MM.1S (cell line): ENCODE measurements around the gene CCM2L.

Experiments used
- EZH2 ChIP-seq: fragments of 300-600 bp; sonication (generic); optimal IDR thresholded peaks from 2 replicates; pipeline ENCODE3; 2017; ENCODE audit warnings: low read depth, mild to moderate bottlenecking, antibody characterized with exemption, low read length, mixed read lengths
- TF ChIP-seq, protein P1 (sequence below): fragments of 300-600 bp; sonication (generic); IDR thresholded peaks from 2 replicates; pipeline ENCODE4 v1.5.1; 2016; ENCODE audit warnings: antibody characterized with exemption, low read length, mixed read lengths

GRCh38 chr20:32017711-32018251, 7.5 kb downstream of the CCM2L start:
- TF ChIP-seq, protein P1, sequence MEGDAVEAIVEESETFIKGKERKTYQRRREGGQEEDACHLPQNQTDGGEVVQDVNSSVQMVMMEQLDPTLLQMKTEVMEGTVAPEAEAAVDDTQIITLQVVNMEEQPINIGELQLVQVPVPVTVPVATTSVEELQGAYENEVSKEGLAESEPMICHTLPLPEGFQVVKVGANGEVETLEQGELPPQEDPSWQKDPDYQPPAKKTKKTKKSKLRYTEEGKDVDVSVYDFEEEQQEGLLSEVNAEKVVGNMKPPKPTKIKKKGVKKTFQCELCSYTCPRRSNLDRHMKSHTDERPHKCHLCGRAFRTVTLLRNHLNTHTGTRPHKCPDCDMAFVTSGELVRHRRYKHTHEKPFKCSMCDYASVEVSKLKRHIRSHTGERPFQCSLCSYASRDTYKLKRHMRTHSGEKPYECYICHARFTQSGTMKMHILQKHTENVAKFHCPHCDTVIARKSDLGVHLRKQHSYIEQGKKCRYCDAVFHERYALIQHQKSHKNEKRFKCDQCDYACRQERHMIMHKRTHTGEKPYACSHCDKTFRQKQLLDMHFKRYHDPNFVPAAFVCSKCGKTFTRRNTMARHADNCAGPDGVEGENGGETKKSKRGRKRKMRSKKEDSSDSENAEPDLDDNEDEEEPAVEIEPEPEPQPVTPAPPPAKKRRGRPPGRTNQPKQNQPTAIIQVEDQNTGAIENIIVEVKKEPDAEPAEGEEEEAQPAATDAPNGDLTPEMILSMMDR, result peak; percentile 34
- TF ChIP-seq EZH2, result no peak
